GM19463 (cell line): ENCODE results near the gene SYNJ2.

Source experiments
- ATAC-seq: cut with Tn5 transposase; IDR thresholded peaks from one replicate; pipeline ENCODE4 v1.9.1; 2021; ENCODE audit warnings: mild to moderate bottlenecking, moderate library complexity; ENCODE audit not compliant: unreplicated experiment

Gene SYNJ2

DNA sequence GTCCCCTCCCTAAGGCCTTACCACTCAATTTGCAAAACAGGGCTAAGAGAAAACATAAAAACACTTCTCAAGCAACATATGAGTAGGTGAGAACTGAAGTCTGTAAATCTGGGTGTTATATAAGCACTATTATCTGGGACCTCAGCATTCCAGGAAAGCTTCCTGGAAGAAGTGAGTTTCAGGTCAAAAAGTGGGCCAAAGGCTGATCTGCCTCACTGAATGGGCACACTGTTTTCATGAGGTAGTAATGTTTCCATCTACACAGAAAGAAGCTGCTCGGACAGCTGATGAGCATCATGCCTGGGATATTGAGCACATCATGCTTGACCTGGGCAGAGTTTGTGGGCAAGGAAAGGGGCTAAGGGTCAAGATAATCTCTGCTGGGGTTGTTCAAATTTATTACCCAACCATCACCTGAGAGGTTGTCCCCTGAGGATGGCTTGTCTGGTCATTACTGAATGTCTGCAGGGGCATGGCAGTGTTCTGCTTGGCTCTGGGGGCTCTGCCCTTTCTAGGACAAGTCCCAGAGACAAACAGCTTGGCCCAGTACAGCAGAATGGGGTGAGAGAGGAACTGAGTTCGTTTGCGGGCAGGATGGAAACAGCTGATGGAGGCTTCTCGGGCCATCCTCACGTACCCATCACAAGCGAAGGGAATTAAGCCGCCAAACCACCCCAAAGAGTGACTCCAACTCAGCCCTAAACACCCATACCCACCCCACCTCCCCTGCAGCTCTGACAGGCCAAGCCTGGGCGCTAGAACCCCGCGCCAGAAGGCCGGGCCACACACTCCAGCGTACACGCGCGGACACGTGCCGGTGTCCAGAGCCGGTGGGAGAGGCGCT lies 1.2 kb upstream of the SYNJ2 start:
- peak; percentile 1 for ATAC-seq

DNA sequence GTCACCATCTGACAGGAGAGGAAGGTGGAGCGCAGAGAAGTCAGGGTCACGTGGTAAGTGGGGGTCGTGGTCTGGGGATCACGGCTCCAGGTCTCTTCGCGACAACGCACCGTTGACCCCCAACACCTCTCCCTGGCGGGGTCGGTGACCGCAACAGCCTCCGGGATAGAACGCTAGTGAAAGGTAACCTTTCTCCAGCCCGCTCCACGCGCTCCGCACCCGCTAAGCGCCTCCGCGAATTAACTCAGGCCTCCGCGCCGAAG lies 600 bp upstream of the SYNJ2 start:
- ATAC-seq: peak; percentile 28

DNA sequence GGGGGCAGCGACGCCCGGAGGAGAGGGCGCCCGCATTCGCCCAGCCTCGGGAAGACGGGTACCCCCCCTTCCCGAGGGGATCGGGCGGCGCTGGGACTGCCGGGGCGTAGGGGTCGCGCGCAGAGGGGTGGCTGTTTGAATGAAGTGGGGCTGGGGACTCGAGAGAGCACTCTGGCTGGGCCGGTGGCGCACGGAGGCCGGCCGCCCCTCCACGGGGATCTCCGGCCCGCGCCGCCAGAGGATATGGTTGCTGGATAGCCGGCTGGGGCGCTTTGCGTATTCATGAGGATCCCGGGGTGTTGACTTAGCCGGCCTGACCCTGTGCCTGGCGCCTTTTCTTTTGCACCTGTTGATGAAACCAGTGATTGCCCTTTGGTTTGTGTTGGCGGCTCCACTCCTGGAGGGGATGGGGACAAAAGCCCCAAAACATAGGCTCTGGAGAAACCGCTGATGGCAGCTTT lies 469 bp downstream of the SYNJ2 start:
- ATAC-seq: peak; percentile 36

DNA sequence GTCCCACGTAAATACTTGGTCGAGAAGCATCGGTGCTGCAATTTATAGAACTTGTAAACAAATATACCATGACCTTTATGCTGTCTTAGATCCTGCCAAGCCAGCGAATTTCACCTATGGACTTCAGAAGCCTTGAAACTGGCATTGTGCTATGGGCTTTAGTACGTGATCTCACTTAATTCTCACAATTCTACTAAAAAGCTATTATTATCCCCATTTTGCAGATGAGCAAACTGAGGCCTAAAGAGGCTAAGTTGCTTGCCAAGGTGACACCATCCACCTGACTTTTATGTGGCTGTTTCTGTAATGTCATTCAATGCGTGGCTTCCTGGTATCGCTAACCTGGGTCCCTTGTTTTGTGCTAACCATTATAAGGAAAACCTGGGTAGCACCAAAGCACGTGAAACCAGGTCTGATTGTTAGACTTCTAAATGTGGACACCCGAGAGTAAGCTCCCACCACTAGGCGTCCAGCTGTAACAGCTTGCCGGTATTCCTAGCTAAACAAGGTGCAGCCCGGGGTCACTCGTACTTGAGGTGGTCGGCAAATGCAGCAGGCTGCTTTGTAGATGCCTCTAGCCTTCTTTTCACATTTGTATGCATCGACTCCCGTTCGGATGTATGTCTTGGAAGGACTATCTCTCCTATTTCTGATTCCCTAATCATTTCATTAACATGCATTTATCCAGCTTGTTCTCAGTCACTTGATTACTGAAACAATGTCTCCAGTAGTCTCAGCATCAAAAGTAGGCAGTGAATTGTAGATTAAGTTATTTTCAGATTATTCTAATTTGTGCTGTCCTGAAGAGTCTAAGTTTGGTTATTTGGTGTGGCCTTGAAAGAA lies 1.1 kb downstream of the SYNJ2 start:
- no peak for ATAC-seq

DNA sequence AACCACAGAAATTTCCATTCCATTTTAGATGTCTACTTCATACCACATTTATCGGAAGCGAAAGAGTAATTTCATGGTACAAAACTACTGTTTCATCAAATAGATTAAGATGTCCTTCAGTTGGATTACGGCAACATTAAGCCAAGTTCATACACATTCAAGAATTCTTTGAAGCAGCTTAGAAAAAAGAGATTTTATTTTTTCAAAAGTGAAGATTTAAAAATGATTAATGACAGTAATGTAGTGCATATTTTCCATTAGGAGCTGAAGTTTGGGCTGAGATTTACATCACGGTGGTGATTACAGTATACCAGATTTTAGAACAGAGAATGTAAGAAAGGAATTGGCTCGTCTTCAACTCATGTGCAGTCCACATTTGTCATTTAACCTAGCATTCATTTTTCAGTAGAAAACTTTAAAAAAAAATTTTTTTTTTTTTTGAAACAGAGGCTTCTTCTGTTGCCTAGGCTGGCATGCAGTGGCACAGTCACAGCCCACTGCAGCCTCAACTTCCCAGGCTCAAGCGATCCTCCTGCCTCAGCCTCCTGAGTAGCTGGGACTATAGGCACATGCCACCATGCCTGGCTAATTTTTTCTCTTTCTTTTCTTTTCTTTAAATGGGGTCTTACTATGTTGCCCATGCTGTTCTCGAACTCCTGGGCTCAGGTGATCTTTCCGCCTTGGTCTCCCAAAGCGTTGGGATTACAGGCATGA lies 1.9 kb downstream of the SYNJ2 start:
- no peak for ATAC-seq

DNA sequence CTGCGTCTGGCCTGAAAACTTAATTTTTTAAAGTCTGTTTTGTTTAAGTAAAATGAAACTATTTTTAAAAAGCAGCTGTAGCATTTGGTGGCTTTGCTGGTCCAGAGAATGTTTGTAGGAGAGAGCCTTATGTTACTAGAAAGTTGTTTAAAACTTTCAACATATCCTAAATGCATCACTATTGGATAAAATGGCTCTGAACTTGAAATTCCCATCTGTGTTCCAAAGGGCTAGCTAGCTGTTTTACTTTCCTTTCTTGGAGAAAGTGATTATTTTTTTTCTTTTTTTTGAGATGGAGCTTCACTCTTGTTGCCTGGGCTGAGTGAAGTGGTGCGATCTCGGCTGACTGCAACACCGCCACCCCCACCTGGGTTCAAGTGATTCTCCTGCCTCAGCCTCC lies 2.5 kb downstream of the SYNJ2 start:
- ATAC-seq: no peak

DNA sequence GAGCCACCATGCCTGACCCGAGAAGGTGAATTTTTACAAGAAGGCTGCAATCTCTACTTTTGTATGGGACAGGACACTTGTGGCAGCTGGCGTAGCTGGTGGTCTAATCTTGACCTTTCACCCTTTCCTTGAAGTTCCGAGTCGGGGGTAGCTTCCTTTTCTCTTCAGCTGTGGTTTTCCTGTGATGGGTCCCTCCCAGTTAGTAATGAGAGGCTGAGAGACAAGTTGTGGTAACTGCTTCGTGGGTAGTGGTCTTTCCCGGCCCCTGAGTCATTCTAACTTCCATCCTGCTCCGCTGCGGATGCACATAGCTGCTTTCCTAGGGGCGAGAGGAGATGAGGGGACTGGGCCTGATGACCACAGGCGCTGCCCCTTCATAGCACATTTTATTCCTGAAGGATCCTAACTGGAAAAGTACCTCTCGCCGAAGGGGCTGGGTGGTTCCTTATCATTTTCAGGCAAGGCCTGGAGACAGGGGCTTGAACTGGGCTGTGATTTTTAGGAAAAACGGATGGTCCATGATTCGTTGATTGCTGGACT lies 3.1 kb downstream of the SYNJ2 start:
- ATAC-seq: no peak

DNA sequence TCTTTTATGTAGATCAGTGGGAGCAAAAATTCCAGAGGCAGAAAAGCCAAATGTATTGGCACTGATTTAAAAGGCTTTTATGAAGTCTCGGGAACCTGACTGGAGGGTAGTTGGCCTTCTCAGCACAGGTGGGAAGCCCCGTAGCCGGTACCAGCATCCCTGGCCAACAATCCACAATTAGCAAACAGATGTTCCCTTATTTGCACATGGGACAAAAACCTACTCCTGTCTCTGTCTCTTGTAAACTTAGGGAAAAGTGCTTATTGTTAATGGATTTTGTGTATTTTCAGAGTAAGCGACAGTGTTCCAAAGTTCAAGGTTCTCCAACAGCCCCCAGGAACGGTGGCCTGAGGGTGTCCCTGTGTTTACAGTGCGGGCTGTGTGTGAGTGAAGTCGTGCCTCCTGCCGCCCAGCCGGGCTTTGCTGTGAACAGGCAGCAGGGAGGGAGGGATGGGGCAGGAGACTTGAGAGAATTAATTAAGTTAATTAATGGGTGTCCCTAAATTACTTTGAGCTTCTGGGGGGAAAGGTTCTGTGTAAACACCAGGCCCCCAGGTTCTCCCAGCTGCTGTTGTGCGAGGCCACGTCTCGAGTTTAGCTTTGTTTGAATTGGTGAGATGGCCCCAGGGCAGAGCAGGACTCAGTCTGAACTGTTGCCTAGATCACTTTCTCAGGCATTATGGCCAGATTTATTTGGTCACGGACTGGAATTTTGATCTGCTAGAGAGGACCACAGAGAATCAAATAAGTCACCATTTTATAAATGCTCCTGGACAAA lies 3.9 kb downstream of the SYNJ2 start:
- ATAC-seq: no peak

DNA sequence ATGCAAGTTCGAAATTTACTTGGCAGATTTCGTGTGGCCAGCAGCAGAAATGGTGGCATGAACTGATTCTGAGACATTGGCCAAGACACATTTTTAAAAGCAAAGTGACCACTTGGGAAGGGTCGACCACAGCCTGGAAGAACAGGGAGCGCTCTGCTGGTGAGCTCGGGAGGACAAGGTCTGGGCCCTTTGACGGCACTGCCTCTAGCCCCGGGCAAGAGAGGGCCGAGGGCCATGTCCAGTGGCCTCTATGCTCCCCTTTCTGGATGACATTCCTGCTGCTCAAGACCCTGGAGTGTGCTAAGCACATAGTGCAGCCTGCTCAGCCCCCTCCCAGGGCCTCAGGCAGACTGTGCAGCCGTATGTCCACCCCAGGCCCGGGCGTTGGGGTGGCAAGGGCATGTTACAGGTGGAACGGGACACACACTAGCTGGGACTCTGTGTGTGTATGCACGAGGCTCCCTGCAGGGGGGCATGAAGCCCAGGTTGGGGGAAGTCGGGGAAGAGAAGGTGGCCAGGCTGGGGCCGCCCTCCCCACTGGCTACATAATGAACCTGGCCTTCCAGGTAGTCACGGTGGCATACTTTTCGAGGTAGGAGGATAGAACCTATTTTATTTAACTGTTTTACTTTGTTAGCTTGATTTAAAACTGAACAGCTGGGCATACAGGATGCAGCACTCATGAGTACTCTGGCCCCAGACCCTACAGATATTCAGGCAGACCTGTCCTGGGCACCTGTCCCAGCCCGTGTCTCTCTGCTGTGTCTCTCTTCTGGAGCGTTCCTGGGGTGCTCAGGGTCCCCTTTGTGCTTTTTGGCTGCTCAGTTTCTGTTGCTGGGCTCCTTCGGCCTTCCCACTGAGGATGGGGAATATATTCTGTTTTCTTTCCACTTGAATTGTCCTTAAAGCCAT lies 6.4 kb downstream of the SYNJ2 start:
- no peak for ATAC-seq

DNA sequence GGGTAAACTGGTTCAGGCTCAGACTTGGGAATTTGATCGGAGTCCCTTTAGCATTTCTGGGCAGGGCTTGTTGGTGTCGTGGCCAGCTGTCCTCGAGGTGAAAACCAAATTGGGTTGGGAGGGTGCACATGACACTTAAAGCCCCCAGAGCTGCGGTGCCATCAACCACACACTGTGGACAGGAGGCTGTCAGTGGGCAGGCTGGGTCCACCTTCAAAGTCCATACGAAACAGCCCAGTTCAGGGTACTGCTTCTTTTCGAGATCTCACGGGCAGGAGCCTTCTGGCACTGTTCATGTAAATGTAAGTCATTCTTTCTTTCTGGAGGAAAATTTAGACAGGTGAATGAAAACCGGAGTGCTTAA lies 7.0 kb downstream of the SYNJ2 start:
- ATAC-seq: no peak

DNA sequence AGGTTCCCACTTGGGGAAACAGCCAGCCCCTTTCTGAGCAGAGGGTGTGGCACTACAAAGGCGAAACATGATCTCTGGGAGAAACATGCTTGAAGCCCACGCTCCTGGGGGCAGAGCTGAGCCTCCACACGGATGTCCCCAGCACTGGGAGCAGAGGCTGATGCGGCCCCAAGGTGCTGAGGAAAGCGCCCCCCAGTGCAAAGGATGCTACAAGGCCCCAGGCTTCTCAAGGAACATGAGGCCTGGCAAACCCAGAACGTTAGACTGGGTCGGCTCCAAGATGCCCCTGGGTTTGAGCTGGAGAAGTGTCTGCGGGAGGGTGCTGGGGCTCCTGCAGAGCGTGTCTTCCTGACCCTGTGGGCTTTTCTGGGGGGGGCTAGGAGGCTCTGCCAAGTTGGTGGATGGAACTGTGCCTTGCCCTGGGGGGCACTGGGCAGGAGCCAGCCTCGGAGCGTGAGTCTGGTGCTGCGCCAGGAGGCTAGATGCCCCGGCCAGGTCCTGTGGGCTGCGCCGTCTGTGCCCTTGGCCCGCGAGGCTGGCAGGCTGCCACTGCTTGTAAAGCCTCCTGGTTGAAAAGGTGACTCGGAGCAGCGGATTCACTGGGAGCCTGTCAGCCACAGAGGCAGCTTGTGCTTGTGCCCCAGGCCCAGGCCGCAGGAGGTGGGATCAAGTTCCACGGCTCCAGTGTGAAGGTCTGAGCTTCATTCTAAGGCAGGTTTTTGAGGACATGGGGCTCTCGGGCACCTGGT lies 8.1 kb downstream of the SYNJ2 start:
- no peak for ATAC-seq

DNA sequence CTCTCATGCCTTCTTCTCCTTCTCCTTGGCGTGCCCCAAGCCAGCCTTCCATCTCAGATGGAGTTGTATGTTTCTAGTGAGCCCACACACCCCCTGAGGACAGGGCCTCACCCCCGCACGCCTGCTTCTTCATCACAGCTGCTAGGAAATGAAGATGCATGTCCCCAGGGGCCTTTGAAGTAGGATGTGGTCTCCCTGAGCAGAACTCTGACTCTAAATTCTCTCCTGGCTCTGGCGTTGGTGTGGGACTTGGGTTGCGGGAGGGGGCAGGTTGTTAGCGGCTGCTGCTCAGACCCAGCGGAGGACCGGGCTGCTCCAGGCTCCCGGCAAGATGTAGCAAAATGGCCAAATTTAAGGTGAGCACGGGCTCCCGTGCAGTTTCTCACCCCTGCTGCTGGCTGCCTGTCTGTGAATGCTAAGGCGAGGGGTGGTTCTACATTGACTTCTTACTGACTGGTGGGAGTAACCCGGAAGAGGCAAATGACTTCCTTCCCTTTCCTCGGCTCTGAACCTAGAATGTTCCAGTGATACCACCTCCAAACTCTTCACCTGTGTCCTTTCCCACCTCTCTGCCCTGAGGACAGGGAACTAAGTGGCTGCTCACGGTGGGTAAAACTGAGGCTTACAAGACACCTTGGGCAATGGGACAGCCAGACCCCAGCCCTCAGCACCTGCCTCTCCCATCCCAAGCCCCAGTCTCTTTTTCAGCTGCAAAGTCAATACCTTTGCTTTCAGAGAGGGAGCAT lies 8.8 kb downstream of the SYNJ2 start:
- no peak for ATAC-seq

DNA sequence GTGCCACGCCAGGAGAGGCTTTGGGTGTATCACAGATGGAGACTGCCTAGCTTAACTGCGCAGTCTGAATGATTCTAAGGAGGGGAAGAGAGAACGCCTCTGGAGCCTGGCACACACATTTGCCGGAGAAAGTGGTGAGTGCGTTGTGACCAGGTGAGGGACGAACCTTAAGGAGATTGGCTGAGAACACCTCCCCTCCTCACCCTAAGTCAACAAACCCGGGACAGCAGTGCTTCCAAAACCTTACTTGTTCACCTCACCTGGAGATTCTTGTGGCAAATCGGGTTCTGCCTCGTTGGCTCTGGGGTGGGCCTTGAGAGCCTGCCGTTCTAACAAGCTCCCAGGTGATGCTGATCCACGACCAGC lies 9.4 kb downstream of the SYNJ2 start:
- ATAC-seq: no peak

DNA sequence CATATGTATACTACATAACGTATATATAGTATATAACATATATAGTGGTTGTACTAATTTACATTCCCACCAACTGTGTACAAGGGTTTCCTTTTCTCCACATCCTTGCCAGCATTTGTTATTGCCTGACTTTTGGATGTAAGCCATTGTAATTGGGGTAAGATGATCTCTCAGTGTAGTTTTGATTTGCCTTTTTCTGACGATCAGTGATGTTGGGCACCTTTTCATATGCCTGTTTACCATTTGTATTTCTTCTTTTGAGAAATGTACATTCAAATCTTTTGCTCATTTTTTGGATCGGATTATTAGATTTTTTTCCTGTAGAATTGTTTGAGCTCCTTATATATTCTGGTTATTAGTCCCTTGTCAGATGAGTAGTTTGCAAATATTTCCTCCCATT lies 11.4 kb downstream of the SYNJ2 start:
- no peak for ATAC-seq

DNA sequence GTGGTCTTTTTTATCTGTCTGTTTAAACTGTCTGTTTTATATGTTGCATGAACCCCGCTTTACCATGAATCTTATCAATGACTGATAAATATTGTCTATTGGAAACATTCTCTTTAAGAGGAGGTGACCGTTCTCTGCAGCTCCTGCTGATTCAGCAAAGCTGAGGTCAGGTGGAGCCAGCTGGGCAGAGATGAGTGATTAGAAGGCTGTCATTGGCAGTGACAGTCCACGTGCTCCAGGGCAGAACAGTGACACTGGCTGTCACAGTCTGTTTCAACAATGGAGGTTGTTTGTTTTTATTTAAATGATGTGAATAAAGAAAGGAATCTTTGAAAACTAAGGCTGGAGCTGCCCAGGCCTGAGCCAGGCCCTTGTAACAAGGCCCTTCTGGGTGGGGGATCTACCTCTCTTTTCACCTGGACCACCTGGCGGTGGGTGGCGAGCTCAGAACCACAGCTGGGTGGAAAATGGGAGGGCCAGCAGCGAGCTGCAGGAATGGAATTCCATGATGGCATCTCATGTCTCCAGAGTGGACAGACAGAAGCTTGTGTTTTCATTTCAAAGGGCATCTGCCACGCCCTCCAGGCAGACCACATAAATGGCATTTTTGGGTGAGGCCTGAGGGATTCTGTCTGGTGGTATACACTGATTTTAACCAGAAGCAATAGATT lies 12.6 kb downstream of the SYNJ2 start:
- no peak for ATAC-seq

DNA sequence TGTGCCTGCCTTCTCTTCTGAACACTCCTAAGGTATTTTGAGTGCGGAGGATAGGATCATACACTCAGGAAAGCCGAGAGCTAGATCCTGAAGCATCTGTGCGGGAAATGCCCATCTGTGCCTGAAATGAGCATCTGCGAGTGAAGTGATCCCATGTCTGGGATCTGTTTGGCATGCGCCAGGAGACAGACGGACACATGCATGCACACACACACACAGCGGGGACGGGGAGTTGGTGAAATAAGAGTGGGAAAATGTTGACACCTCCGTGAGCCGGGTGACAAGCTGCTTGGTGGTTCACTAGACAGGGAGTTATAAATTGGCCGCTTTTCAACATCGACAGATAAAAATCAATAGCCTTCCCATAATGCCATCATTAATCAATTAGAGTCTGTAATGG lies 13.8 kb downstream of the SYNJ2 start:
- ATAC-seq: no peak

DNA sequence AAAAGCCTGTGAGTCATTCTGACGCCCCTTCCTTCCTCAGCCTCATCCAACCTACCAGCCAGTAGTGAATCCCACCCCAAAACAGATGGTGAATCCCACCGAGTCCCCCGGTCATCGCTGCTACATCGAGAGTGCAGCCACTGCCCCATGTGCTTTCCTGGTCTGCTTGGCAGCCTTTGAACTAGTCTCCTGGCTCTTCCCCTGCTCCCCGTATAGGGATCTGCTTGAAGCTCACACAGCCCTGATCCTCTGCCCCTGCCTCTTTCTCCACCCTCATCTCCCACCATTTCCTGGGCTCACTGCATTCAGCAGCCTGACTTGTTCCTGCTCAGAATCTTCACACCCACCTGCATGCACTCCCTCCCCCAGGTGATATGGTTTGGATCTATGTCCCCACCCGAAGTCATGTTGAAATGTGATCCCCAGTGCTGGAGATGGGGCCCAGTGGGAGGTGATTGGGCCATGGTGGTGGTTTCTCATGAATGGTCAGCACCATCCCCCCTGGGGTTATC lies 14.6 kb downstream of the SYNJ2 start:
- no peak for ATAC-seq
